GM10266 (cell line): Measurements from ENCODE around the gene TTC28.

Source experiments
- DNase-seq: peaks from one replicate; pipeline ENCODE4 v3.0.0; 2012; ENCODE audit errors: extremely low spot score
- TF ChIP-seq, protein P1 (sequence below): IDR thresholded peaks from 2 replicates; pipeline ENCODE4 v1.5.1; 2012; ENCODE audit warnings: mild to moderate bottlenecking, low read depth; ENCODE audit not compliant: control insufficient read depth, insufficient read depth; ENCODE audit errors: missing control alignments

The TTC28 gene

DNA sequence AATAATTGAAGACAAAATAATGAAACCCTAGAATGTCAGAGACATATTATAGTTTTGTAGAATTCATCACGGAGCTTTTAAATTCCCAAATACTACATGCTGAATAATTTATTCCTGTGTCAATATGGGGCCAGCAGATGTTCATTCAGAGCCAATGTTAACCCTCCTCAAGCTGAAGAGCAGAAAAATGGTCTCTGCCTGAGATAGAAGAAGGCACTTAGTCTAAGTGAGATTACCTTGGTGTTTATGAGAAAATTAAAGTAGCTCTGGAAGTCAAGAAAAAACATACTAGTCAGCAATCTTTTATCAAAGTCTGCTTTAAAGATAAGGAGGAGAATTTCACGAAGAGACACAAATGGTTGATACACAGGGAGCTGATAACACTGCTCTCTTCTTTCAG lies 328.2 kb downstream of the TTC28 start:
- DNase-seq = no peak
- TF ChIP-seq, protein P1, sequence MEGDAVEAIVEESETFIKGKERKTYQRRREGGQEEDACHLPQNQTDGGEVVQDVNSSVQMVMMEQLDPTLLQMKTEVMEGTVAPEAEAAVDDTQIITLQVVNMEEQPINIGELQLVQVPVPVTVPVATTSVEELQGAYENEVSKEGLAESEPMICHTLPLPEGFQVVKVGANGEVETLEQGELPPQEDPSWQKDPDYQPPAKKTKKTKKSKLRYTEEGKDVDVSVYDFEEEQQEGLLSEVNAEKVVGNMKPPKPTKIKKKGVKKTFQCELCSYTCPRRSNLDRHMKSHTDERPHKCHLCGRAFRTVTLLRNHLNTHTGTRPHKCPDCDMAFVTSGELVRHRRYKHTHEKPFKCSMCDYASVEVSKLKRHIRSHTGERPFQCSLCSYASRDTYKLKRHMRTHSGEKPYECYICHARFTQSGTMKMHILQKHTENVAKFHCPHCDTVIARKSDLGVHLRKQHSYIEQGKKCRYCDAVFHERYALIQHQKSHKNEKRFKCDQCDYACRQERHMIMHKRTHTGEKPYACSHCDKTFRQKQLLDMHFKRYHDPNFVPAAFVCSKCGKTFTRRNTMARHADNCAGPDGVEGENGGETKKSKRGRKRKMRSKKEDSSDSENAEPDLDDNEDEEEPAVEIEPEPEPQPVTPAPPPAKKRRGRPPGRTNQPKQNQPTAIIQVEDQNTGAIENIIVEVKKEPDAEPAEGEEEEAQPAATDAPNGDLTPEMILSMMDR = no peak

DNA sequence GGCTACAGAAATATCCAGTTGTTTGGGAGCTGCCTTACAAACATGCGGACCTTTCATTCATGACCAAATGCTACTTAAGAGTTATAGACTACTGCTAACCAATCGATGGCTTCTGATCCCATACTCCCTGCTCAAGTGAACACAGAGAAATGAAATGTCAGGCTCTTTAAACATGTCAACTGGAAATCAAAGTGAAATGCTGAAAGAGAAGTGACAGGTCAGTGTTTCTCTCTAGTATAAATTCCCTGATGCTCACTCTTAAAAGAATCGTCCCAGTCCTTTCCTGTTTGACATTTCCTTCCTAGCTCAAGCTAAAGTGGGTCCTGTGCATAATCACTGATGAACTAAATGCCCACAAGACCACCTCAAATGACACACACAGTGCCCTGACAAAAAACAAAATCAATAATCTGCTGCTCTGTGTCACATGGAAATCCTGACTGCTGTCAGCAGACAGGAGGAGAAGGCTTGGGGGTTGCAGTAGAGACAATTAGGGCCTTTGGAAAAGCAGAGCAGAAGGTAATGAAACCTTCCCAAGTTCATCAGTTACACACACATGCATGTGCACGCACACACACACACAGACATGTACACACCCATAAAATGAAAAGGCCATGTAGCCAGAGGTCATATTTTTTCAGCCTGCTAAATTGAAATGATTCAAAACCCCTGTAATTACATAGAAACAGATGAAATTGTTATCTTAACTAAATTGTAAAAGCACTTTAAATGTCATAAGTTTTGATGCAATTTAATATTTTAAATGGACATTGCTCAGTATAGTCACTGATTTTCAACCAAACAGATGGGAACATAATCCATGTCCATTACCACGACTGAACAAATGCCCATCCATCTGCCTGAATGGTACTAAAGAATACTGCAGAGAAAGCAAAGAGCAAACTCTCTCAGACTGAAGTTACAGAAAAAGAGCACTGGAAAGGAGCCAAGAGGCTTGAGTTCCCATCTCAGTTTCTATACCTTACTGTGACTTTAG lies 330.7 kb downstream of the TTC28 start:
- TF ChIP-seq, protein P1 = no peak
- no peak for DNase-seq

DNA sequence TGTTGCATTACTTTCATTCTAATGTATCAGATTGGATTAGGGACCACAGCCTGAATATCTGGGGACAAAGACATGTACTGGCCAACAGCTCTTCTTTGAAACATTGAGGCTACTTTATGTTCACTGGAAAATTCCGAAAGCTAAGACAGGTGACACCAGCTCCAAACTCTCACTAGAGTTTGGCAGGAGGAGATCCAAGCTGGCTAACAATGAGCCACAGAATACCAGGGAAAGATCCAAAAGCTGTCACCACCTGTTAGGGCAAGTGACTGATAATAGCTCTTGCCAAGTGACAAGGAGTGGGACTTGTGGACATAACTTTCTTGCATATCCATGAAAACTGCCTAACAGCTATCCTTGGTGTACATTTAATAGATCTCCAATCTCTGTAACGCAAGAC lies 333.3 kb downstream of the TTC28 start:
- no peak for DNase-seq
- TF ChIP-seq, protein P1 = no peak

DNA sequence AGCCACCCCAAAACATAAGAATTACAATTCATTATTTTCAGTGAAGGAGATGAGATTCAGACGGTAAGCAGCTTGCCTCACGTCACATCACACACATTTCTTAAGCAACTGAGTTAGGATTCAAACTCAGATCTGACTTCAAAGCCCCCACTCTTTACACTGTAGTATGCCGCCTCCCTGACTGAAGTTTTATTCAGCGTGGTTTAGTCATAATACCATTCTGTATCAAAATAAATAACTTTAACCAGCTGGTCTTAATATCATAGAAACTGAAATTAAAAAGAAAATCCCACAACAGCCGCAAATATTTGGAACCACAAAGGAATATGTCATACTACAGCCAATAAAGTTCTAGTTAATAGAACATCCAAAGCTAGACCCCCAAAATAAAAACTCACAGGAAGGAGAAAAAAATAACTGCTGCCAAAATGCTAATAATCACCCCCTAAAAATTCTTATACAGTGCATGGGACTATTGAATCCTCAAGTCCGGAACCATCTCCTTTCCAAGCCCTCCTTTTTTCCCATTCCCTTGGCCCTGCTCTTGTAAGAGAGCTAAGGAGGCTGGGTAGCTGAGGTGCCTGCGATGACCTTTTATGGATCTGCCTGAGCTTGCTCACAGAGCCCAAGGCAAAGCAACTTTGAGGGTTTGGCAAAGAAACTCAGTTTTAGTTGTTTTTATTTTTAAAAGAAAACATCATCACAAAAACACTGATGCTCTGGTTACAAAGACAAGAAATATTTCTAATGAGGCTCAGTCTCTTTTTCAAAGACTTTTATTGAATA lies 334.5 kb downstream of the TTC28 start:
- TF ChIP-seq, protein P1 = no peak
- DNase-seq = no peak

DNA sequence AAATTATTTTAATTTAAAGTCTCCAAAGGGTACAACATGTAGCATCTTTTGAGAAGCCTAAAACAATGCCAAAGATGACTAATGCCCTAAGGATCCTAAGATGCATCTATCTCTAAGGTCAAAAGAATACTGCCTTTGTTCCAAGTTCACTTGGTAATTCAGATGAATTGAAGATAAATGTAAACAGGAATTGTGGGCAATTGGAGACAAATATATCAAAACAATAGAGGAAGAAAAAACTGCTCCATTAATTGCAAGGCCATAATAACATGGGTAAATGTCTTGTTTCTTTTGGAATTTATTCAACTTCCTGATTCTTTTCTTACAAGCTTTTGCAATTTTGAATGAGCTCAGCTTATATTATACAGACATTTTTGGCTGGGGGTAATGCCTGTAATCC lies 338.6 kb downstream of the TTC28 start:
- TF ChIP-seq, protein P1 = no peak
- DNase-seq = no peak

DNA sequence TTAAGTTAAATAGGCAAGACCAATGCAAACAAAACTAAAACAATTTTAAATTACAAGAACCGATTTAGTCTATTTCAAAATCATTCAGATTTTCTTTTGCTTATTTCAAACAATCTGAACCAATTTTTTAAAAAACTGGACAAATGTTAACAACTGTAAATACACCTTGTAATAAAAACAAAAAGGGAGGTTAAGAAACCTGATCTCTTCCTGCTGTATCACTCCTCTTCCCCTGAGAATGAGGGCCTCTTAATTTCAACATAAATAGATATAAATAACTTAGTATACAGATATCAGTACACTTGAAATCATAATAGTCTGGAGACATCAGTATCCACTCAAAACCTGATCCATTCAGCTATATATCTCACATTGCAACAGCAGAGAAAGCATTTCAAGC lies 346.6 kb downstream of the TTC28 start:
- TF ChIP-seq, protein P1 = no peak
- DNase-seq = no peak
